CD4-positive, alpha-beta T cell treated with Interleukin-17A for 1 hour (primary cell): ENCODE data around the gene SIGMAR1.

ENCODE experiments used
- DNase-seq: peaks from one replicate; pipeline ENCODE4 v3.0.0-alpha.2; 2020

SIGMAR1 gene

DNA sequence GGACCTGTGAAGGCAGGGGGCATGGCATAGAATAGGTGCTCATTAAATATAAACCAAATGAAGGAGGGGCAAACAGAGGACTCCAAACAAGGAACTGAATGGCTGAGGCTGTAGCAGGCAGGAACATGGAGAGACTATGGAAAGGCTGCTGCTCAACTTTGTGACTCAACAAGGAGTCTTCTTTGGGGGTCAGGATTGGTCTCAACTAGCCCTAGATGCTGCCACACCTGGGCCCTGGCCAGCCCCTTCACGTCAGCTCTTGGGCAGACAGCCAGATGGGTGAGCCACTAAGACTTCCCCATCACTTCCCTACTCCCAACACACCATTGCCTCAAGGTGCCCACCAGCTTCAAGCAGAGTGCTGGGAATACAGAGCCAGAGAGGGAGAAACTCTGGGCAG is 36.7 kb downstream of the SIGMAR1 start:
- no peak for DNase-seq

DNA sequence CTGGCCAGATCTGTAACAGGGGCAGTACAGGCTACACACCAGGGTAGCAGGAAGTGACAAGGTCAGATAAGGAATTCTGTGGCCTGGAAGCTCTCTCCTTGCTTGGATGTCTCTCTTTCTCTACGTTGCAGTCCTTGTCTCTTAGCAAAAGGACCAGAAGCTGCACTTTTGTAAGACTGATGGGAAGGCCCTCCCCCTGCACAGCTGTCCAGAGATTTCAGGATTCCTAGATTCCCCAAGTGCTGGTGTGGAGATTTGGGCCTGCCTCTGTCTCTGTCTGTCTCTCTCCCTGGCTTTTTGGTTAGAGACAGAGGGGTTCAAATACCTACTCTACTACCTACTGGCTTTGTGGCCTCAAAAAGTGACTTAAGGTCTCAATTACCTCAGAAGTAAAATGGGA is 38.0 kb downstream of the SIGMAR1 start:
- DNase-seq, result no peak

DNA sequence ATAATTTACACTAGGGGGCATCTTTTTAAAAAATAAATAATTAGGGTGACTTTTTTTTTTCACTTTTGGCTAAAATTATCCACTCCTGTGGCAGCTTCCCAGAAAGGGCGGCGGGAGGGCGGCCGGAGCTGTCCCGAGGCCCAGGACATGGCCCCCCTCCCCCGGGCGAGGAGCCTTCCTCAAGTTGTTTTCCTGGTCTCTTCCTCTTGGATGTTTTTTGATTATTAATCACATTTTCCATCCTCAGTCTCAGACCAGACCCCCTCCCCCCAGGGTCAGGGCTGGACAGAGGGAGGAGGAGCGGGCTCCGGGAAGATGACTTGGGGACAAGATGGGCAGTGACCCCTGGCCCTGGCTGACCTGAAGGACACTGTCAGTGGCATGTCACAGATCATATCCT is 43.4 kb downstream of the SIGMAR1 start:
- no peak for DNase-seq

DNA sequence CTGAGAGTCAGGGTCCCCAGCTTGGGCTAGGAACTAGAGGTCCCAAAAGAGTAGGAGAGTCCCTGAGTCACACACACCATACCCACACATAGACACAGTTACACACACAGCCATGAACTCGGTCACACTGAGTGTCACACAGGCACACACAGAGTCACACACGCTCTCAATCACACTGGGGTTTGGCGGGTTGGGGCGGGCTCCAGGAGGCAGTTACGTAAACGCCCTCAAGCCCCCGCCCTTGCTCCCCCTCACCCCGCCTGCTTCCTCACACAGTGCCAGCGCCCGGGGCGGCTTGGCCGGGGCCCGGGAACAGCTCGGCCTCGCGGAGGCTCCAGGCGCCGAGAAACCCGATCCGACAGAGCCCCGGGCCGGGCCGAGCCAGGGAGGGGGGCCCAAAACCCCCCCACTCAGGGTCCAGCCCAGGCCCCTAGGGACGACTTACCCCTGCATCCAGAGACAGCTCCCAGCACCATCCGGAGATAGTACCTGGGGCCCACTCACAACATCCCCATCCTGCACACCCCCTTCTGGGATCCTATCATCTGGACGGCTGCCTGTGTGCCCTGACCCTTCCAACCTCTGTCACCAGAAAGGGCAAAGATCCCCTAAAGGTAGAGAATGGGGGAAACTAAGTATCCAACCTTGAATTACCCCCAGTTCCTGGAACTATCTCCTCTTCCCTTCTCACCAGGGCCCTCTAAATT is 44.5 kb downstream of the SIGMAR1 start:
- DNase-seq, result no peak

DNA sequence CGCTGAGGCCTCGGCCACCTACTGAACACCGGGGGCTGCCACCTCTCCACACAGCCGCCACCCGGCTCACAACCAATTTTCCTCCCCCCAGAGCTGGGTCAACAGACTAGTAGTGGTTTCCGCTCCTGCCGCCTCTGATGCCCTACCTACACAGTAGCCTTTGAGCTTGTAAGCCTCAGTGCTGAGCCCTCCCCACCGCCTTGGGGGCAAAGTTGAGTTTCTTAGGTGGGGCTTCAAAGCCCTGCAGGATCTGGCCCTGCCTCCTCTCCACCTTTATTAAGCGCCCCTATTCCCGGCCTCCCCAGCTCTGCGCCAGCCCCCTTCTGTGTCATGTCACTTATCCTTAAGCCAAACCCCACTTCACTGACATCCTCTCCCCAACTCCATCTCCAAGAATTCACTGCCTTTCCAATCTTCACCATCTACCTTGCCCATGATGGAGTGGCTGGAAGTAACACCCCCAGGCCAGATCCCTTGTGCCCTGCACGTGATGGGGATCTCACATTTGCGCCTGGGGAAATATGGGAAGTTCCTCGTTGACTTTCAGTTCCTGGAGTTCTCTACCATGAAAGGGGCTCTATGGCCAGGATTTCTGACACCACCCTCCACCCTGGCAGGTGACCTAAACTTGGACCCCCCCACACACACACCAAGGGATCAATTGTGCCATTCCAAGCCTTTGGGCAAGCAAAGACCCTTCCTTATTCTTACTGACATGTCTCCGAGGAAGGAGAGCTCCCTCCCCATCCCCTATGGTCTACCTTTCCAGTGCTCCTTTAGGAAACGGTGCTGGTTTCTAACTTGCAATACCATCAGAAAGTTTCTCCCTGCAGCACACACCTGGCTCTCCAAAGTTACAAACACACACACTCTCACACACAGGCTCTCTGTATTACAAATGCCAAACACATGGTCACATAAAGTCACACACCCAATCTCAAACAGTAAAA is 45.4 kb downstream of the SIGMAR1 start:
- DNase-seq, result no peak

DNA sequence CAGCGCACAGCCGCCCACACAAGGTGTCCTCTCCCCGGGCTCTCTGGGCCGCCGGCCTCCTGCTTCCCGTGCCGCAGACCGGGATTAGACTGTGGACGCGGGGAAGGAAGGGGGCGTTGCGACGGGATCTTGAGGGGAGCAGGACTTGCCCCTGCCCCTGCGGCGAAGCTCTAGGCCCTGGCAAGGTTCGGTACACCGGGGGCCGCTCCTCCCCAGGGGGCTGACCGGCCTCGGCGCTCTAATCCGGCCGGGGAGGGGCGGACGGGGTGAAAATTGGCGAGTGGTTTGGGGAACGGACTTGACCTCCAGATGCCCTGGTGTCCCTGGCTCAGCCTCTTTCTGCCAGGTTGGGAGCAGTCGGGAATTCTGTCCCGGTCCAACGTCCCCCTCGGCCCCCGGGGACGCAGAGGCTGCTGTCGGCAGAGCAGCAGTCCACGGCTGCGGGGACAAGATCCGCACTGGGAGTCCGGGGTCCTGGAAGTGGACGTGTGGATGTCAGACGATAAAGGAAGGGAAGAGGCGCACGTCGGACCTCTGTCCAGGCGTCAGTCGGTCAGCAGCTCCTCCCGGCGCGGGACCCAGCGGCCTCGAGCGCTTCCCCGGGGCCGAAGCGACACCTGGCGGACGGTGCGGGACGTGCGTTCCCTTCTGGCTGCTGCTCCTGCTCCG is 46.2 kb downstream of the SIGMAR1 start:
- peak; percentile 71 for DNase-seq

DNA sequence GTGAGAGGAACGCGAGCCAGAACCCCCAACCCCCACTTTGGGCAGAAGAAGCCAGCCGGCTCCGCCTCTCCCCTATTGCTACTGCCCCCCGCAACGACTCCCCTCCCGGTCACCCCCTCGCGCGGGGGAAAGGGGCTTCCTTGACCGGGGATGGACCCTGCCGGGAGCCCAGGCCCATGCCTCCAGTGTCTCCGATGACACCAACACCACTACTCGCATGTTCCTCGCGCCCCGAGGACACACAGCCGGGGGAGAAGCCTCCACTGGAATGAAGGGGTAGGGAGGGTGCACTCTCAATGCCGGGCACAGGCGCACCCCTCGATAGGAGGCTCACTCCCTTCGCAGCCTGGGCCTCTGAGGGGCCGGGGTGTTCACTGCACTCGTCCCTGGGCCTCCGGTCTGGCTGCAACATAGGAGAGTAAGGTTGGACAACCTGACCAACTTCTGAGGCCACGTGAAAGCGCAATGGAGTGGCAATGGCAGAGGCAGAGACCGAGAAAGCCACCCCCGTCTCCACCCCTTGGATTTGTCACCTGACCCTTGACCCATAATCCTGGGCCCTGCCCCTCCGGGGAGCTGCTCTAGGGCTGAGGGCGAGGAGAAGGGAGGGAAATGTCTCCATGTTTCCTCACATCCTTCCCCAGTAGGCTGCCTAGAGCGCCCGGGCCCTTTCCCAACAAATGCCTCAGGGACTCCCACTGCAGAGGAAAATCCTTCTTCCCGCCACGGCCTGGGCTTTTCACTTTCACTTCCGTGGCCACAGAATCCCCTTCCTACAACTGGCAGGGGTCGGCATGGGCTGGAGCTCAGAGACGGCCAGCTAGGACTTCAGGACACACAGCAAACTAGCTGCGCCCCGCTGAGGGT is 47.0 kb downstream of the SIGMAR1 start:
- no peak for DNase-seq

DNA sequence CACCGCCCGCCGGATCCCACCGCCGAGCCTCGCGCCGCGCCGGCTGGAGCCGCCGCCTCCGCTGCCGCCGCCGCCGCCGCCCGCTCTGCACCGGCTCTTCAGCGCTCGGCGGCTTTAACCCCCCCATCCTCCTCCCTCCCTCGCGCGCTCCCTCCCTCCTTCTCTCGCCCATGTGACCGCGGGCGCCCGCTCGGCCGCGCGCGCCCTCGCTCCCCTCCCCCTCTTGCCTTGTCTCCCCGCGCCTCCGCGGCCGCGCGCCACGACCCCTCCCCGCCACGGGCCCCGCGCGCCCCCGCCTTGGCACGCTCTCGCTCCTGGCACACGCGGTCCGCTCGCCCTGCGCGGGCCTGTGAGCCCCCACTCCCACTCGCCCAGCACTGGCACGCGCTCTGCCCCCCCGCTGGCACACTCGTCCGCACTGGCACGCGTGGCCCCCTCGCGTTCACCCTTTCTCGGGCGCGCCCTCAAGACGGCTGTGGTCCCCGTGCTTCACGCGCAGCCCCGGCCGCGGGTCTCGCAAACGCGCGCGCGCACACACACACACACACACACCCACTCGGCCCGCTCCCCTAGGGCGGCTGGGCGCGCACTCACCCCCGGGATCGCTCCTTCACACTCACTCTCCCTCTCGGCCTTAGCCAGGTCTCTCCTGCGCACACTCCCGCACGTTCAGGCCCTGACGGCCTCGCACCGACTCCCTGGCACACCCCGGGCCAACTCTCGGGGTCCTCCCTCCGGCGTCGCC is 47.8 kb downstream of the SIGMAR1 start, which contains the start of gene CNTFR:
CNTFR (minus strand) TSS at position 89 of the 745 bp plus-strand sequence. CDS start 20,743 bp downstream, outside the sequence.
- DNase-seq, result no peak

DNA sequence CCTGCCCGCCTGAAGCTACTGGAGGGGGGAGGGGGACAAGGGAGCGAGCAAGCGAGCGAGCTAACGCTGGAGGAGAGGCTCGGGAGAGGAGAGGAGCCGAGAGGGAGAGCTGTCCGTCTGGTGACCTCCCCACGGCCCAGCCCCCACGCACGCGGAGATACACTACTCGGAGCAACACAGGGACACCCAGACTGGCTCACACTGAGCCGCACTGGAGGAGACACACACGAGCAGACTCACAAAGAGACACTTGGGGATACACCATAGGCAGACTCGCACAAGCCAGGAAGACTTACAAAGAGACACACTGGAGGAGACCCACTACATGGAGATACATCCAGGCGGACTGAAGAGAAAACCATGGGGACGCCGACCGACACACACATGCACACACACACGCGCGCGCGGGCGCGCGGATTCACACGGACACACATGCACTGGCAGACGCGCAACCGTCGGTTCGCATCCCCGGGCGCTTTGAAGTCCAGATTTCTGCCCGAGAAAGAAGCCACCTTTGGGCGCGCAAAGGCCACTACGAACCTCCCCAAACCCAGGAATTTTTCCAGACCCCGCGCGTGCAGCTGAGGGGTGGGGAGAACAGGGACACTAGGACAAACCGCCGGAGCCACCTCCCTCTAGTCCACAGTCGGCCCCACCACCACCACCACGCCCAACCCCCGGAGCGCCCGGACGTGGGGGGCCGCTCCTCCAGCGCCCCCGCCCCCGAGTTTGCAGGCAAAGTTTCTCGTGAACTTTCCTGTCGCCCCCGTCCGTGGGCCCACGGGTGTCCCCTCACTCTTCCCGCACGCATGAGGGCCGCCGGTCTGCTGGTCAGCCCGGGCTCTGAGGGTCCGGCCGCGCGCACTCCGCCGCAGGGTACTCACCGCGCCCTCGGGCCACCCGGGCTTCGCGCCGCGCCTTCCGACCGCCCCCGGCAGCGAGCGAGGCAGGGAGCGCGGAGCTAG is 48.6 kb downstream of the SIGMAR1 start:
- DNase-seq, result no peak

DNA sequence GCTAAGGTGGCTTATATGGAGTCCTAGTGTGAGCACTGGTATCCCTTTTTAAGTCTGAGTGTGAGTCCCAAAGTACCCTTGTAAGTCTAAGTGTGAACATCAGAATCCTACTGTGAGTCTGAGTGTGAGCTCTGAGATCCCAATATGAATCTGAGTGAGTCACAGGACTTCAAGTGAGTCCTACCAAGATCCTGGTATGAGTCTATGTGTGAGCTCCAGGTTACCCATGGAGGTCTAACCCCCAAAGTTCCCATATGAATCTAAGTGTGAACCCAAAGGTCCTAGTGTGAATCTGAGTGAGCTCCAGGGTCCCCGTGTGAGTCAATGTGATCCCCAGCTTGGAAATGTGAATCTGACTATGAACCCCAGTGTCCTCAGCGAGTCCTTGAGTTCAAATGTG is 50.3 kb downstream of the SIGMAR1 start:
- no peak for DNase-seq

DNA sequence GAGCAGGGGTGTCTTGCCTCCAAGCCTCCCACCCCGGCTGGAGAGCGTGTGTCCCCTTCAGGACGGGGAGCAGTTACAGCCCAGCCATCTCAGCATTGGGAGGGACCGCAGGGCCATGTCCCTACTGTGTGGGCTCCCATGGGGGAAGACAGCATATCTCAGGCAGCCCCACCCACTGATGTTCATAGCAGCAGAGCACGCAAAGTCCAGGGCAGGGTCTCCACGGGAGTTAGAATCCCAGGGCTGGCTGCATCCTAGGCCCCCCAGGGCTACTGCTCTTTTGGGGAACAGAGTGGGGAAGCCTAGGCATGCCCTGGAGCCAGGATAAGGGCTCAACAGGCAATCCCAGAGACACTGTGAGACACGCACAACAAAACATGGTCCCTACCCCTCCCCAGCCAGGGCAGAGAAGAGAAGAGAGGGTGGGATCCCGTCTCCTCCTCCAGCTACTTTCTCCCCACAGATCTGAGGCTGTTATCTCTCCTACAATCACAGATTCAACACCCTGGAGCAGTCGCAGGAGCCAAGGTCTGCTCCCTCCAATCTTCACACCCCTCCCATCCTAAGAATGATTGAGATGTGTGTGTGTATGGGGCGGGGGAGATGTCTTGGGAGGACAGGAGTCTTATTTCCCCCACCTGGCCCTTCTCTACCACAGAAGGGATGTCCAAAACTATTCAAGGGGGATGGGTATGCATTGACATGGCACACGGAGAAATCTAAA is 51.5 kb downstream of the SIGMAR1 start:
- DNase-seq, result no peak

DNA sequence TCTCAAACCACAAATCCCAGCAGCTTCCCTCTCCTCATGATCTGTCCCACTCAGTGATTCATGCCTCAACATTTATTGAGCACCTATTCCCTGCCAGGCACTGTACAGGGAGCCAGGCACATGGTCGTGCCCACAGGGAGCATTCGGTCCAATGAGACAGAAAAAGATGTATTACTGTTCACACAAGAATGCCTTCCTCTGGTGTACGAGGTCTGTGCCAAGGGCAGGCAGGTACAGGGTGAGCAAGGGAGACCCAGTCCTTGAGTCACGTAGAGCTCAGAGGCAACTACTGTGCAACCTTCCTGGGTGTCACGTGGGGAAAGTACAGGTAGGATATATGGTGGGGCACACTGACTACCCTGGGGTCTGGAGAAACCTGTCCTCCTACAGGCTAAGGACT is 52.6 kb downstream of the SIGMAR1 start:
- no peak for DNase-seq
